Type B pancreatic cell (in vitro differentiated cells): Measurements from ENCODE around the gene SNRNP200. TPM values are rescaled to one million over a fixed set of nuclear protein-coding genes. Genes with fewer than 3 reads are reported as not detected.

Source experiments
- DNase-seq: peaks from one replicate; pipeline ENCODE4 v3.0.0; 2021; ENCODE audit warnings: mixed read lengths; ENCODE audit not compliant: unreplicated experiment; ENCODE audit errors: extremely low spot score
- H3K27ac Mint-ChIP-seq: 2 replicates; pipeline ENCODE4 v1.8.0; 2021; ENCODE audit warnings: mild to moderate bottlenecking, mixed read lengths
- H3K27me3 Mint-ChIP-seq: 2 replicates; pipeline ENCODE4 v1.8.0; 2021; ENCODE audit warnings: mixed read lengths
- H3K36me3 Mint-ChIP-seq: 2 replicates; pipeline ENCODE4 v1.8.0; 2021; ENCODE audit warnings: mixed read lengths
- H3K4me1 Mint-ChIP-seq: one replicate; pipeline ENCODE4 v1.8.0; 2021; ENCODE audit warnings: mixed read lengths; ENCODE audit not compliant: unreplicated experiment
- H3K4me3 Mint-ChIP-seq: 2 replicates; pipeline ENCODE4 v1.8.0; 2021; ENCODE audit warnings: mild to moderate bottlenecking, mixed read lengths
- H3K9me3 Mint-ChIP-seq: 2 replicates; pipeline ENCODE4 v1.8.0; 2021; ENCODE audit warnings: mixed read lengths
- CTCF ChIP-seq: fragments of 200-600 bp; sonication (generic); conservative IDR thresholded peaks from 2 replicates; pipeline ENCODE4 v1.5.0; 2021; ENCODE audit warnings: antibody characterized with exemption, mild to moderate bottlenecking
- total RNA-seq: library from RNA; stranded (reverse); gene quantifications from 2 replicates; pipeline ENCODE4 v1.2.1, GENCODE V29; 2021; ENCODE audit warnings: low replicate concordance

Gene SNRNP200
- total RNA-seq, 1 donor from 2014 or later, result 184 TPM

- no peaks in the 10 kb centered on the region for H3K9me3 Mint-ChIP-seq
- H3K4me3 Mint-ChIP-seq, result peak overlapping the region; percentile 88
- peak overlapping the region; percentile 78 for H3K27ac Mint-ChIP-seq
- H3K27me3 Mint-ChIP-seq, result no peaks in the 10 kb centered on the region
- peaks cover 30% of the 10 kb centered on the region for H3K4me1 Mint-ChIP-seq
- peaks cover 12% of the 10 kb centered on the region for H3K36me3 Mint-ChIP-seq
- peak; percentile 70 for TF ChIP-seq CTCF
- DNase-seq, result no peak
These were observed 40.5 kb downstream of the SNRNP200 start for GRCh38 chr2:96264656-96265348.

GRCh38 chr2:96264086-96264485 is 41.3 kb downstream of the SNRNP200 start:
- peaks cover 12% of the 10 kb centered on the region for H3K36me3 Mint-ChIP-seq
- no peak for TF ChIP-seq CTCF
- DNase-seq, result no peak
- H3K27ac Mint-ChIP-seq, result peak overlapping the region; percentile 78
- peak overlapping the region; percentile 88 for H3K4me3 Mint-ChIP-seq
- H3K27me3 Mint-ChIP-seq, result no peaks in the 10 kb centered on the region
- no peaks in the 10 kb centered on the region for H3K9me3 Mint-ChIP-seq
- H3K4me1 Mint-ChIP-seq, result peaks cover 35% of the 10 kb centered on the region

- DNase-seq, result no peak
- Mint-ChIP-seq H3K9me3 (no peaks in the 10 kb centered on the region), H3K4me1 (peaks cover 34% of the 10 kb centered on the region), H3K27ac (peak overlapping the region; percentile 27), H3K36me3 (peaks cover 5% of the 10 kb centered on the region), H3K27me3 (no peaks in the 10 kb centered on the region), H3K4me3 (peak overlapping the region; percentile 55)
- no peak for TF ChIP-seq CTCF
These were observed 43.0 kb downstream of the SNRNP200 start for GRCh38 chr2:96262306-96262705.

GRCh38 chr2:96261328-96262003 is 43.9 kb downstream of the SNRNP200 start:
- Mint-ChIP-seq H3K27ac (peak overlapping the region; percentile 96), H3K27me3 (no peaks in the 10 kb centered on the region), H3K9me3 (no peaks in the 10 kb centered on the region), H3K36me3 (peaks cover 5% of the 10 kb centered on the region), H3K4me1 (peaks cover 29% of the 10 kb centered on the region), H3K4me3 (no peak overlapping the region)
- DNase-seq, result no peak
- TF ChIP-seq CTCF, result no peak

- TF ChIP-seq CTCF, result peak; percentile 56
- DNase-seq, result no peak
- H3K4me3 Mint-ChIP-seq, result peak overlapping the region; percentile 65
- H3K27ac Mint-ChIP-seq, result peak overlapping the region; percentile 96
- peaks cover 27% of the 10 kb centered on the region for H3K4me1 Mint-ChIP-seq
- H3K27me3 Mint-ChIP-seq, result no peaks in the 10 kb centered on the region
- no peaks in the 10 kb centered on the region for H3K9me3 Mint-ChIP-seq
- peaks cover 5% of the 10 kb centered on the region for H3K36me3 Mint-ChIP-seq
These were observed 44.7 kb downstream of the SNRNP200 start for GRCh38 chr2:96260387-96261260.
